ENCODE data around the gene SPACA9.

DNA sequence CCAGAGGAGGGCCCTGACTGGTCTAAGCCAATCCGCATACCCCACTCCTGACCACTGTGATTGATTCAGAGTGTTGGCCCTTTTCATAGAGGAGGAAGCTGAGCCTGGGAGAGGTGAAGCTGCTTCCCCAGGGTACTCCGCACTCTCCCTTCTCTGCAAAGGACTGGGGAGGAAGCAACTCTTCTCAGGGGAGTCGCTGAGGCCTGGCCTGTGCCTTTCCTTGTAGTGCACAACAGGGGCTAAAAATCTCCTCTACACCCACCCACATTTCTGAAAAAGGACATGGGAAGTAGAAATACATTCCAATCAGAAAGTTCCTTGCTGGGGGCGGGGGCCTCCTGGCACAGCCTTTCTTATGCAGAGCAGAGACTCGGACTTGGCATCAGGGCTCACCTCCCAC lies 22.8 kb upstream of the SPACA9 start:
- TF ChIP-seq, protein P1, sequence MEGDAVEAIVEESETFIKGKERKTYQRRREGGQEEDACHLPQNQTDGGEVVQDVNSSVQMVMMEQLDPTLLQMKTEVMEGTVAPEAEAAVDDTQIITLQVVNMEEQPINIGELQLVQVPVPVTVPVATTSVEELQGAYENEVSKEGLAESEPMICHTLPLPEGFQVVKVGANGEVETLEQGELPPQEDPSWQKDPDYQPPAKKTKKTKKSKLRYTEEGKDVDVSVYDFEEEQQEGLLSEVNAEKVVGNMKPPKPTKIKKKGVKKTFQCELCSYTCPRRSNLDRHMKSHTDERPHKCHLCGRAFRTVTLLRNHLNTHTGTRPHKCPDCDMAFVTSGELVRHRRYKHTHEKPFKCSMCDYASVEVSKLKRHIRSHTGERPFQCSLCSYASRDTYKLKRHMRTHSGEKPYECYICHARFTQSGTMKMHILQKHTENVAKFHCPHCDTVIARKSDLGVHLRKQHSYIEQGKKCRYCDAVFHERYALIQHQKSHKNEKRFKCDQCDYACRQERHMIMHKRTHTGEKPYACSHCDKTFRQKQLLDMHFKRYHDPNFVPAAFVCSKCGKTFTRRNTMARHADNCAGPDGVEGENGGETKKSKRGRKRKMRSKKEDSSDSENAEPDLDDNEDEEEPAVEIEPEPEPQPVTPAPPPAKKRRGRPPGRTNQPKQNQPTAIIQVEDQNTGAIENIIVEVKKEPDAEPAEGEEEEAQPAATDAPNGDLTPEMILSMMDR (IDR thresholded peaks at IDR 0.05), result no peak
- TF ChIP-seq POLR2A (IDR thresholded peaks at IDR 0.05) (no peak), POLR2AphosphoS5 (IDR thresholded peaks at IDR 0.05) (no peak), EP300 (IDR thresholded peaks at IDR 0.05) (no peak)

Data from suprapubic skin (tissue), 4 donors.